Sciatic nerve (tissue), 2 donors: ENCODE results near the gene MGAT5. TPM values are rescaled to one million over a fixed set of nuclear protein-coding genes. Genes with fewer than 3 reads are reported as not detected.

Source experiments
- ATAC-seq: fragments of 200-7000 bp; cut with Tn5 transposase; one replicate; pipeline ENCODE4 v1.9.1; 2020; ENCODE audit warnings: mild to moderate bottlenecking, moderate library complexity
- DNase-seq: peaks from one replicate; pipeline ENCODE4 v3.0.0-alpha.2; 2020; ENCODE audit warnings: low spot score
- intact Hi-C: fragments of 100-400 bp; cut with DNase I; formaldehyde crosslinking; loops from one replicate; pipeline ENCODE4 v1.14.2; 2022
- total RNA-seq: library from RNA; stranded (reverse); fragmentation: NEBNext Ultra II Directional; extraction: Animal tissue kit (Norgen Biotek cat#: 25700); gene quantifications from one replicate; pipeline ENCODE4 v1.2.1, GENCODE V29; 2021
- donor health status: DM: no; HTN: no; CAD: no.
- donor health status: DM: no; HTN: no; CAD: no.

The MGAT5 gene
- total RNA-seq, 1 donor from 2014 or later = 49.6 TPM

- intact Hi-C loops = no loop called here
- DNase-seq = no peak
- ATAC-seq = no peak
These were observed 92.3 kb downstream of the MGAT5 start for GRCh38 chr2:134346141-134346540.

- intact Hi-C loops = no loop called here
- ATAC-seq = peak; percentile 26
- no peak for DNase-seq
These were observed 93.9 kb downstream of the MGAT5 start for GRCh38 chr2:134347756-134348155.

DNA sequence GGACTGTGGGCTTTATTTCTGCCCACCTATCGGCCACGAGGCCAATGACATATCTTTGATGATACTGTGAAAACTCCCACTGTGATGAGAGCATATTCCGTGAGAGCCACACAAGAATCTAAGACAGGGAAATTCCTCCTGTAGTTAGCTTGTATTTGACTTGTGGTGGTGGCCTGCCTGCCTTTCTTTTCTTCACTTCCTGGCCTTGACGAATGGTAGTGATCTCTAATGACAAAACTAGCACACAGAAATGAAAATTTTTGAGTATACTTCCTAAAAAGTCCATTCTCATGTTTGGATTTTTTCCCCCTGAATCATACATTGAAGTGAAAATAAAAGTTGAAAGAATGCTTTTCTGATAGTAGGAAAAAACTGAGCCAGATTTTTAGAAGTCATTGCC lies 94.4 kb downstream of the MGAT5 start:
- DNase-seq = no peak
- no peak for ATAC-seq
- intact Hi-C loops = no loop called here

DNA sequence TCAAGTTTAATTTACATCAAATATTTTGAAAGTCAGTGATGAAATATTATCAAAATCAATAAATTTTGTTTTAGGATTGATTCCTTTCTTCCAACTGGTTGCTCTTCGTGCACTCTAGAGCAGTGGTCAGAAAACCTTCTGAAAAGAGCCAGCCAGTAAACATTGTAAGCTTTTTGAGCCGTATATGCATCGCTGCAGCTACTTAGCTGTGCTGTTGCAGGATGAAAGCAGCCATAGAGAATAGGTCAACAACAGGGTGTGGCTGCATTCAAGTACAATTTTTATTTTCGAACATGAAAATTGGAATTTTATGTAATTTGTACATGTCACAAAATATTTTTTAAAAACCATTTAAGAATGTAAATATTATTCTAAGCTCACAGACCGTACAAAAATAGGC lies 94.9 kb downstream of the MGAT5 start:
- no peak for DNase-seq
- peak; percentile 50 for ATAC-seq
- intact Hi-C loops = no loop called here

- no peak for DNase-seq
- intact Hi-C loops = no loop called here
- no peak for ATAC-seq
These were observed 97.1 kb downstream of the MGAT5 start for GRCh38 chr2:134351016-134351415.

GRCh38 chr2:134351899-134352298 lies 98.0 kb downstream of the MGAT5 start:
- DNase-seq = no peak
- ATAC-seq = no peak
- intact Hi-C loops = no loop called here

GRCh38 chr2:134352844-134353243 lies 99.0 kb downstream of the MGAT5 start:
- intact Hi-C loops = no loop called here
- DNase-seq = no peak
- no peak for ATAC-seq

DNA sequence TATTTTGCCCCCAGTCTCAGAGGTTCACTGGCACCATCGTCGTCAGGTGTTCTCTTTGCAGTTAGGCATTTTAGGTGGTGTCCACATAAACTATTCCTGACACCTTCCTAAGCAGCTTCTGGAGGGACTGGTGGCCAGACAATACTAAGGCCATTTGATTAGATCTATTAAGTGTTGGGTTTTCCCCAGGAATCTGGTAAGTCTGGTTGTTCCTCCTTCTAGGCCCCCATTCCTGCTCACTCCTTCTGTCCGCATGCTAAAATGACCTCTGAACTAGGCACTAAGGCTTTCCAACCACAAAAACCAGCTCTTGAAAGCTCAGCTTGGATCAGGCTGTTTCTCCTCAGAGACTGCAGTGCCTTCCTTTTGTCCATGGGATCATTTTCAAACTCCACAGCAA lies 100.7 kb downstream of the MGAT5 start:
- no peak for ATAC-seq
- intact Hi-C loops = no loop called here
- DNase-seq = no peak

DNA sequence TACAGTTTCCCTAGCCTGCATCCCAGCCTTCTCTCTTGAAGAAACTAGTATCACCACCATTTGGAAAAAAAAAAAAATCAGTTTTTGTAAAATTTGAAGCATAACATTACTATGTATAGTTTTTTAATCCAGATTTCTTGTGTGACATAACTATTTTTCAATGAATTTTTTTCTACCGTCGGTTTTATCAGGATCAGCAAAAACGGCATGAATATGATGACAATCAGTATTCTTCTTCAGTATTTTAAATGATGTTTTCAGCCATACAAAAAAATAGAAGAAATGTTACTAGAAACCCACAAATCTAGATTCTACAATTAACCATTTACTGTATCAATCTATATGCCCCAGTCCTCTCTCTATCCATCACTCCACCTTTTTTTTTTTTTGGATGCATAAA lies 103.9 kb downstream of the MGAT5 start:
- no peak for DNase-seq
- intact Hi-C loops = no loop called here
- ATAC-seq = no peak

DNA sequence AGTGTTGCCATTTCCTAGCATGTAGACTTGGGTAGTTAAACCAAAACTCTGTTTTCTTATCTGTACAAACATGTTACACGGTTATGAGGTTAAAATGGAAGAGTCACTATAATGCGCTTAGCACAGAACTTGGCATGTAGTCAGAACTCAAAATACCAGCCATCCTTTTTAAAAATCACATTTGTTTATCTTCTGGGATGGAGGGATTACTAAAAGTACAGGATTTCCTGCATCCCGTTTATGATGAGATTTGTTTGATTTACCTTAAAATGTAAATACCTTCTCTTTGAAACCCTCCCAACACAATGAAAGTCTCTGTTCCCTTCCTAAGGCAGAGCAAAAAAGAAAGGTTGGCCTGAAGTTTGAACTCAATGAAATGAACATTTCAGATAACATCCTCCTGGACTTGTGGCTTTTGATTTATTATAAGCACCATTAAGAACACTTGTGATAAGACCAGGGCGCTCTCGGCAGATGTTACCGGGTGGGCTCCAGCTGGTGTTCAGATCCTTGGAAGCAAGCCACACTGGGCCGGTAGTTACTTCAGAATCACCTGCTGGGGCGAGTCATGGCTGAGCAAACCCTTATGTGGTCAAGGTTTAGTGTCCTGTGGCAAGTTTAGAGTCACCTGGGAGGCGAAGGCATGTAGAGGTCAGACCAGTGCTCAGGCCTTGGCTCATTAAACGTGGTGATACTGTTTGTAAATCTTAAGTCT lies 105.7 kb downstream of the MGAT5 start:
- intact Hi-C loops = no loop called here
- ATAC-seq (no peak), DNase-seq (no peak)

DNA sequence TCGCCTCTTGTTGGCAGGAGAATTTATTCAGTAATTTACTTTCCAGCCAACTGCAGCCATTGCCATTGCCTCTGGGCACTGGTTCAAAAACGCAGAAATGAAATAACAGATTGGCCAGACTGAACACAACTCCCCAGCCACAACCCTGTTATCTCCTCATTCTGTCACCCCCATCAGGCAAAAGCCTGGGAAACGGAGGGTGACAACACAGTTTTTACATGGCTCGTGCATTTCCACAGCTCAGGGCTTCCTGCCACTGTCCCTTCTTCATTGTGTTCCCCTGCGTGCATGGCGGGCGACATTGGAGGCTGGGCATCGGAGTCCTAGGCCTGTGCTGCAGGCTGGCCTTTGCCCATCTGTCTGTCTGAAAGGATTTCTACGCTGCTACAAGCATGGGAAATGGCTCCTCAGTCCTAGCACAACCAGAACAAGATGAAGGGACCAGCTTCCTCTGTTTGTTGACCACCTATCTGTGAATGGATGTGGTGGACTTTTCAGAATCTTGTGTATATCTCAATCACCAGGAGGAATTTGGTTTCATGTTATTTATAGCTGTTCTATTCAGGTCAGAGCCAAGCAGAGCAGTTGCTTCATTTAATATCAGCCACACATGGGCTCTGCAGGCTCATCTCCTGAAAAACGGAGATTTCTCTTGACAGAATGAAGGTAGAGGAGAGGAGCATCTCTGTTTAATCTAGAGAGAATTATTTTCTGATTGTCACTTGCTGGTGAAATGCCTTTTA lies 107.0 kb downstream of the MGAT5 start:
- intact Hi-C loops = no loop called here
- ATAC-seq = peak; percentile 34
- DNase-seq = no peak

GRCh38 chr2:134361648-134362047 lies 107.8 kb downstream of the MGAT5 start:
- intact Hi-C loops = no loop called here
- DNase-seq (no peak), ATAC-seq (no peak)

GRCh38 chr2:134362152-134362668 lies 108.3 kb downstream of the MGAT5 start:
- ATAC-seq = no peak
- intact Hi-C loops = no loop called here

DNA sequence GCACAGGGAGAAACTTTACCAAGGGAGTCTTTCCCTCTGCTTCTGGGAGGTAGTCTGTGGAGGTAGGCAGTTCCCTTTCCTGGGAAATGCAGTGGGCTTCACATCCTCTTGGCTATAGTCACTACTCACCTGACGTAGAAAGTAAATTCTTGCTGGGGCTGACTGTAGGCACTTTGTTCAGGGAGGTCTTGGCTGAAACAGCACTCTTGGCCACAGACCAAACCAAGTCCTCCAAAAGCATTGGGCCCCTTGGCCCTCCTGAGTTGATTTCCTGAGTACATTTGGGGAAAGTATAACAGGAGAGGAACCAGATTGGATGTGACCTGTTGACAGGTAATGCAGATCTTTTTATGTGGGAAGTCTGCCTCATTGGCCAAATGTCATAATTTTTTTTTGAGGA lies 108.9 kb downstream of the MGAT5 start:
- intact Hi-C loops = no loop called here
- DNase-seq (no peak), ATAC-seq (no peak)

More at GRCh38 chr2:134362152-134362668, 108.3 kb downstream of the MGAT5 start:
- no peak for DNase-seq

- intact Hi-C loops = no loop called here
- no peak for DNase-seq
These were observed 111.5 kb downstream of the MGAT5 start for GRCh38 chr2:134365356-134365755.

DNA sequence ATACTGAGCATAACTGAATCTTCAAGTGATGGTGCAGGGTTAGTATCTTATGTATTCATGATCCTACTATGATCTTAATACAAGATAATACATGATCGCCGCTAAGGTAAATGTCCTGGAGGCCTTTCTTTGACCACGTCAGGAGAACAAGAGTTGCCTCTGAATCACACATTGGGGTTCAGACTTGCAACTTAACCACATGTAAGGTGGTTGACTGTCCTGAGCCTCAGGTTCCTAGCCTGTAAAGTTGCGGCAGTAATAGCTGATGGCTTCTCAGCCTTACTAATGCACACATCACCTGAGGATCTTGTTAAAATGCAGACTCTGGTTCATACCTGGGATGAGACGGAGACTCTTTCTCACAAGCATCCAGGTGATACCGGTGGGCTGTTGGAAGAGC lies 112.5 kb downstream of the MGAT5 start:
- intact Hi-C loops = no loop called here
- ATAC-seq = no peak
- DNase-seq = no peak

More at GRCh38 chr2:134365356-134365755, 111.5 kb downstream of the MGAT5 start:
- ATAC-seq = no peak

GRCh38 chr2:134367213-134367612 lies 113.3 kb downstream of the MGAT5 start:
- ATAC-seq (peak; percentile 7), DNase-seq (no peak)
- intact Hi-C loops = no loop called here

GRCh38 chr2:134368009-134368817 lies 114.3 kb downstream of the MGAT5 start:
- DNase-seq (no peak), ATAC-seq (no peak)
- intact Hi-C loops = no loop called here

DNA sequence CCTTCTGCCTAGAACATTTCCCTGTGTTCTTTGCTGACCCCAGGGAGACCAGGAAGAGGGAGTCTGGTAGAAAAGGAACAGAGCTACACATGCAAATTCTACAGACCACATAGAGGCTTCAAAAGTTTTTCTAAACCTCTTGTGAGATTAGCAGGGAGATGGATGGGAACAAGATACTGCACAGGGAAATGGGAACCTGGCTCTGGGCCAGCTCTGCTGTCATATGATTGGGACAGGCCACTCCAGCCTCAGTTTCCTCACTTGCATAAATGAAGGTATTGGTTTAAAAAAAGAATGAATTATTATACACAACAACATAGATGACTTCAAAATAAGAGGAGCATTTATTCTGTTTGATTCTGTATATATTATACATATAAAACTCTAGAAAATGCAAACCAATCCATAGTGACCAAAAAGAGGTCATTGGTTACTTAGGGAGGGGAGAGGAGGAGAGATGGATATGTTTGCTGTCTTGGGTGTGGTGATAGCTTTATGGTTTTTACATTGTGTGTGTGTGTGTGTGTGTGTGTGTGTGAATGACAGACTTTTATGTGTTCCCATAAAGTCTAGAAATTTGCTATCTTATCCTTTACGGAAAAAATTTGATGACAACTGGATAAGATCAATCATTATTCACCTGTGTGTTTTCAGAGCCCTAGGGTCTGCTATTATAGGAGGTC lies 115.5 kb downstream of the MGAT5 start:
- intact Hi-C loops = no loop called here
- DNase-seq = no peak
- ATAC-seq = no peak
